Pancreas (tissue), 10 donors: Measurements from ENCODE around the gene KLF17. TPM values are rescaled to one million over a fixed set of nuclear protein-coding genes. Genes with fewer than 3 reads are reported as not detected.

Source experiments
- ATAC-seq, 4 donors: fragments of 200-7000 bp; cut with Tn5 transposase; one replicate each; pipeline versions ENCODE4 v1.8.0 to v1.9.1; 2020; ENCODE audit warnings: mild to moderate bottlenecking in 4 of 4, moderate library complexity in 4 of 4
- DNase-seq, 6 donors: peaks; one replicate each; pipeline ENCODE4 v3.0.0-alpha.2; 2020
- FAIRE-seq: peaks from 2 replicates; lab custom pipeline; 2012; peaks lifted over from hg19 to GRCh38; lab: Jason Lieb, UNC
- H3K27ac ChIP-seq, 4 donors: fragments of 200-600 bp; sonication (generic); 1 replicate in 3 of 4; 2 replicates in 1 of 4; pipeline versions ENCODE4 v1.5.0 to v1.8.0; 2020
- H3K27me3 ChIP-seq, 4 donors: fragments of 200-600 bp; one replicate each; pipeline ENCODE4 v1.8.0; 2021
- H3K36me3 ChIP-seq, 3 donors: fragments of 200-600 bp; sonication (generic) in 1 of 3; one replicate each; pipeline versions ENCODE4 v1.5.0 to v1.8.0; 2020 to 2021
- H3K4me1 ChIP-seq, 3 donors: fragments of 200-600 bp; one replicate each; pipeline ENCODE4 v1.8.0; 2021
- H3K4me3 ChIP-seq, 4 donors: fragments of 200-600 bp; sonication (generic) in 2 of 4; one replicate each; pipeline versions ENCODE4 v1.5.0 to v1.8.0; 2020 to 2021
- H3K9me3 ChIP-seq, 4 donors: fragments of 200-600 bp; one replicate each; pipeline ENCODE4 v1.8.0; 2021
- CTCF ChIP-seq, 4 donors: fragments of 200-600 bp; sonication (generic) in 3 of 4; IDR thresholded peaks; one replicate each; pipeline versions ENCODE4 v1.5.0 to v1.8.0; 2021; ENCODE audit warnings: antibody characterized with exemption in 4 of 4
- WGBS, 2 donors: extraction: QIAGEN DNeasy Blood & Tissue Kit; methylation state at CpG; one replicate each; pipeline ENCODE4 v1.1.7; 2013; 5-methylcytosine and 5-hydroxymethylcytosine counted together
- intact Hi-C, 3 donors: fragments of 100-400 bp; cut with DNase I; formaldehyde crosslinking; loops; one replicate each; pipeline versions ENCODE4 v1.11.1 to v1.14.2; 2022
- polyA plus RNA-seq, 2 donors: library from polyadenylated mRNA; stranded (reverse); fragments of 200-250 nt; gene quantifications; one replicate each; pipeline ENCODE4 v1.2.3, GENCODE V29; 2013
- total RNA-seq, 6 donors: library from RNA; stranded (reverse); fragmentation: NEBNext Ultra II Directional in 4 of 6; extraction: Animal tissue kit (Norgen Biotek cat#: 25700) in 4 of 6; gene quantifications; one replicate each; pipeline versions ENCODE4 v1.2.1 to v1.2.4, GENCODE V29; 2021 to 2023
- donor health status: healthy with polysubstance abuse.
- donor health status: DM: no; HTN: no; CAD: no; lungs with moderate emphysema.
- donor health status: DM: no; HTN: no; CAD: no.
- donor health status: control.
- donor health status: control.
- donor health status: Bipolar disorder and iron deficiency.
- donor health status: DM: yes; HTN: yes; CAD: no.
- donor health status: DM: no; HTN: no; CAD: no.
- donor health status: DM: no; HTN: no; CAD: no.
- donor health status: DM: yes; HTN: yes; CAD: no.

Gene KLF17
- total and polyA plus RNA-seq, 8 donors = 0.12 TPM; not detected in 7

GRCh38 chr1:44146536-44147361 is 28.1 kb downstream of the KLF17 start:
- WGBS, 2 donors = 84 to 90% methylated on average over 28 of the region's 28 CpGs
- Histone ChIP-seq H3K4me1 (no peaks in the 10 kb centered on the region), H3K36me3 (no peaks in the 10 kb centered on the region), H3K27me3 (no peaks in the 10 kb centered on the region), H3K27ac (no peak overlapping the region), H3K9me3 (no peaks in the 10 kb centered on the region), H3K4me3 (no peak overlapping the region)
- ATAC-seq (no peak), FAIRE-seq (no peak), DNase-seq (no peak)
- no peak for TF ChIP-seq CTCF (IDR thresholded peaks at IDR 0.05)
- intact Hi-C loops = no loop called here

GRCh38 chr1:44147582-44147981 is 29.0 kb downstream of the KLF17 start:
- Histone ChIP-seq H3K36me3 (no peaks in the 10 kb centered on the region), H3K4me3 (no peak overlapping the region), H3K27ac (no peak overlapping the region), H3K4me1 (no peaks in the 10 kb centered on the region), H3K9me3 (no peaks in the 10 kb centered on the region), H3K27me3 (no peaks in the 10 kb centered on the region)
- ATAC-seq = no peak
- intact Hi-C loops = no loop called here
- FAIRE-seq = no peak
- no peak for DNase-seq
- 79 to 88% methylated on average over 3 of the region's 3 CpGs for WGBS, 2 donors
- no peak for TF ChIP-seq CTCF (IDR thresholded peaks at IDR 0.05)

- no peaks in the 10 kb centered on the region for H3K4me1 ChIP-seq
- intact Hi-C loops = no loop called here
- no peak for TF ChIP-seq CTCF (IDR thresholded peaks at IDR 0.05)
- no peak overlapping the region for H3K27ac ChIP-seq
- ATAC-seq (no peak), DNase-seq (no peak), FAIRE-seq (no peak)
- H3K9me3 ChIP-seq = no peaks in the 10 kb centered on the region
- H3K36me3 ChIP-seq = no peaks in the 10 kb centered on the region
- no peak overlapping the region for H3K4me3 ChIP-seq
- H3K27me3 ChIP-seq = no peaks in the 10 kb centered on the region
- WGBS, 2 donors = 55 to 70% methylated on average over 6 of the region's 6 CpGs
These were observed 32.7 kb downstream of the KLF17 start for GRCh38 chr1:44151332-44151731.

- Histone ChIP-seq H3K9me3 (no peaks in the 10 kb centered on the region), H3K36me3 (no peaks in the 10 kb centered on the region), H3K4me1 (no peaks in the 10 kb centered on the region), H3K27ac (no peak overlapping the region), H3K27me3 (no peaks in the 10 kb centered on the region), H3K4me3 (no peak overlapping the region)
- intact Hi-C loops = no loop called here
- no peak for DNase-seq
- TF ChIP-seq CTCF (IDR thresholded peaks at IDR 0.05) = no peak
- ATAC-seq = no peak
- WGBS, 2 donors = 7 to 32% methylated on average over 1 of the region's 1 CpG
- no peak for FAIRE-seq
These were observed 33.2 kb downstream of the KLF17 start for GRCh38 chr1:44151808-44152207.

GRCh38 chr1:44152692-44153091 is 34.1 kb downstream of the KLF17 start:
- H3K9me3 ChIP-seq = no peaks in the 10 kb centered on the region
- H3K4me3 ChIP-seq = no peak overlapping the region
- 62 to 74% methylated on average over 1 of the region's 1 CpG for WGBS, 2 donors
- DNase-seq = no peak
- intact Hi-C loops = no loop called here
- no peak for TF ChIP-seq CTCF (IDR thresholded peaks at IDR 0.05)
- H3K4me1 ChIP-seq = no peaks in the 10 kb centered on the region
- FAIRE-seq = no peak
- no peaks in the 10 kb centered on the region for H3K36me3 ChIP-seq
- H3K27ac ChIP-seq = no peak overlapping the region
- H3K27me3 ChIP-seq = no peaks in the 10 kb centered on the region
- ATAC-seq = no peak
